ENCODE results near the gene BRD4.

Gene BRD4

GRCh38 chr19:15298847-15299567, 33.3 kb downstream of the BRD4 start:
- H3K4me3 ChIP-seq (ENCODE audit: low read length), result no peak overlapping the region
- H2AFZ ChIP-seq (ENCODE audit: low read depth, low read length), result no peak overlapping the region
- H3K36me3 ChIP-seq (ENCODE audit: insufficient read depth, low read length), result peaks cover 5% of the 10 kb centered on the region
- no peaks in the 10 kb centered on the region for H3K27me3 ChIP-seq (ENCODE audit: insufficient read depth, low read length)
- H3K4me1 ChIP-seq (ENCODE audit: insufficient read depth, low read length), result no peaks in the 10 kb centered on the region
- peaks cover 3% of the 10 kb centered on the region for H3K9me3 ChIP-seq (ENCODE audit: low read length)

GRCh38 chr19:15297416-15298224, 34.7 kb downstream of the BRD4 start:
- Histone ChIP-seq H3K36me3 (ENCODE audit: insufficient read depth, low read length) (peaks cover 5% of the 10 kb centered on the region), H3K4me1 (ENCODE audit: insufficient read depth, low read length) (no peaks in the 10 kb centered on the region), H3K27me3 (ENCODE audit: insufficient read depth, low read length) (no peaks in the 10 kb centered on the region), H3K4me3 (ENCODE audit: low read length) (no peak overlapping the region), H3K9me3 (ENCODE audit: low read length) (peaks cover 3% of the 10 kb centered on the region), H2AFZ (ENCODE audit: low read depth, low read length) (no peak overlapping the region)

GRCh38 chr19:15296841-15297415, 35.4 kb downstream of the BRD4 start:
- Histone ChIP-seq H3K9me3 (ENCODE audit: low read length) (no peaks in the 10 kb centered on the region), H3K36me3 (ENCODE audit: insufficient read depth, low read length) (peaks cover 5% of the 10 kb centered on the region), H3K4me3 (ENCODE audit: low read length) (no peak overlapping the region), H3K27me3 (ENCODE audit: insufficient read depth, low read length) (no peaks in the 10 kb centered on the region), H3K4me1 (ENCODE audit: insufficient read depth, low read length) (no peaks in the 10 kb centered on the region), H2AFZ (ENCODE audit: low read depth, low read length) (no peak overlapping the region)

- Histone ChIP-seq H2AFZ (ENCODE audit: low read depth, low read length) (no peak overlapping the region), H3K27me3 (ENCODE audit: insufficient read depth, low read length) (no peaks in the 10 kb centered on the region), H3K4me1 (ENCODE audit: insufficient read depth, low read length) (peaks cover 5% of the 10 kb centered on the region), H3K9me3 (ENCODE audit: low read length) (no peaks in the 10 kb centered on the region), H3K4me3 (ENCODE audit: low read length) (no peak overlapping the region), H3K36me3 (ENCODE audit: insufficient read depth, low read length) (peaks cover 5% of the 10 kb centered on the region)
Measured at GRCh38 chr19:15296353-15296752, 36.0 kb downstream of the BRD4 start.

GRCh38 chr19:15294561-15294990, 37.8 kb downstream of the BRD4 start:
- H3K4me3 ChIP-seq (ENCODE audit: low read length), result no peak overlapping the region
- no peaks in the 10 kb centered on the region for H3K9me3 ChIP-seq (ENCODE audit: low read length)
- no peak overlapping the region for H2AFZ ChIP-seq (ENCODE audit: low read depth, low read length)
- H3K36me3 ChIP-seq (ENCODE audit: insufficient read depth, low read length), result peaks cover 5% of the 10 kb centered on the region
- no peaks in the 10 kb centered on the region for H3K27me3 ChIP-seq (ENCODE audit: insufficient read depth, low read length)
- H3K4me1 ChIP-seq (ENCODE audit: insufficient read depth, low read length), result peaks cover 23% of the 10 kb centered on the region

- Histone ChIP-seq H3K27me3 (ENCODE audit: insufficient read depth, low read length) (no peaks in the 10 kb centered on the region), H3K4me3 (ENCODE audit: low read length) (no peak overlapping the region), H3K4me1 (ENCODE audit: insufficient read depth, low read length) (peaks cover 23% of the 10 kb centered on the region), H3K9me3 (ENCODE audit: low read length) (no peaks in the 10 kb centered on the region), H3K36me3 (ENCODE audit: insufficient read depth, low read length) (peaks cover 5% of the 10 kb centered on the region), H2AFZ (ENCODE audit: low read depth, low read length) (no peak overlapping the region)
Measured at GRCh38 chr19:15293781-15294491, 38.4 kb downstream of the BRD4 start.

GRCh38 chr19:15292847-15293582, 39.3 kb downstream of the BRD4 start:
- peaks cover 28% of the 10 kb centered on the region for H3K4me1 ChIP-seq (ENCODE audit: insufficient read depth, low read length)
- H3K4me3 ChIP-seq (ENCODE audit: low read length), result no peak overlapping the region
- H3K9me3 ChIP-seq (ENCODE audit: low read length), result no peaks in the 10 kb centered on the region
- no peaks in the 10 kb centered on the region for H3K27me3 ChIP-seq (ENCODE audit: insufficient read depth, low read length)
- H2AFZ ChIP-seq (ENCODE audit: low read depth, low read length), result no peak overlapping the region
- peaks cover 5% of the 10 kb centered on the region for H3K36me3 ChIP-seq (ENCODE audit: insufficient read depth, low read length)

GRCh38 chr19:15292140-15292539, 40.2 kb downstream of the BRD4 start:
- Histone ChIP-seq H2AFZ (ENCODE audit: low read depth, low read length) (no peak overlapping the region), H3K9me3 (ENCODE audit: low read length) (no peaks in the 10 kb centered on the region), H3K36me3 (ENCODE audit: insufficient read depth, low read length) (peaks cover 5% of the 10 kb centered on the region), H3K27me3 (ENCODE audit: insufficient read depth, low read length) (no peaks in the 10 kb centered on the region), H3K4me1 (ENCODE audit: insufficient read depth, low read length) (peaks cover 28% of the 10 kb centered on the region), H3K4me3 (ENCODE audit: low read length) (no peak overlapping the region)

- Histone ChIP-seq H3K36me3 (ENCODE audit: insufficient read depth, low read length) (peaks cover 4% of the 10 kb centered on the region), H3K4me3 (ENCODE audit: low read length) (no peak overlapping the region), H3K4me1 (ENCODE audit: insufficient read depth, low read length) (peaks cover 28% of the 10 kb centered on the region)
Measured at GRCh38 chr19:15291548-15292021, 40.8 kb downstream of the BRD4 start.

GRCh38 chr19:15291089-15291488, 41.2 kb downstream of the BRD4 start:
- Histone ChIP-seq H2AFZ (ENCODE audit: low read depth, low read length) (no peak overlapping the region), H3K27me3 (ENCODE audit: insufficient read depth, low read length) (no peaks in the 10 kb centered on the region), H3K9me3 (ENCODE audit: low read length) (no peaks in the 10 kb centered on the region), H3K4me3 (ENCODE audit: low read length) (no peak overlapping the region), H3K4me1 (ENCODE audit: insufficient read depth, low read length) (peaks cover 28% of the 10 kb centered on the region), H3K36me3 (ENCODE audit: insufficient read depth, low read length) (no peaks in the 10 kb centered on the region)

More at GRCh38 chr19:15291548-15292021, 40.8 kb downstream of the BRD4 start:
- H2AFZ ChIP-seq (ENCODE audit: low read depth, low read length), result no peak overlapping the region
- no peaks in the 10 kb centered on the region for H3K9me3 ChIP-seq (ENCODE audit: low read length)
- H3K27me3 ChIP-seq (ENCODE audit: insufficient read depth, low read length), result no peaks in the 10 kb centered on the region

- Histone ChIP-seq H3K4me3 (ENCODE audit: low read length) (no peak overlapping the region), H3K27me3 (ENCODE audit: insufficient read depth, low read length) (no peaks in the 10 kb centered on the region), H2AFZ (ENCODE audit: low read depth, low read length) (no peak overlapping the region), H3K9me3 (ENCODE audit: low read length) (no peaks in the 10 kb centered on the region), H3K4me1 (ENCODE audit: insufficient read depth, low read length) (peaks cover 28% of the 10 kb centered on the region), H3K36me3 (ENCODE audit: insufficient read depth, low read length) (no peaks in the 10 kb centered on the region)
Measured at GRCh38 chr19:15290166-15290565, 42.2 kb downstream of the BRD4 start.

- H3K4me3 ChIP-seq (ENCODE audit: low read length), result no peak overlapping the region
- peaks cover 28% of the 10 kb centered on the region for H3K4me1 ChIP-seq (ENCODE audit: insufficient read depth, low read length)
- no peaks in the 10 kb centered on the region for H3K9me3 ChIP-seq (ENCODE audit: low read length)
- H2AFZ ChIP-seq (ENCODE audit: low read depth, low read length), result no peak overlapping the region
- H3K27me3 ChIP-seq (ENCODE audit: insufficient read depth, low read length), result no peaks in the 10 kb centered on the region
- H3K36me3 ChIP-seq (ENCODE audit: insufficient read depth, low read length), result no peaks in the 10 kb centered on the region
Measured at GRCh38 chr19:15289673-15290072, 42.7 kb downstream of the BRD4 start.

Data from neuron (in vitro differentiated cells).